Measurements from ENCODE around the gene SIK2.

SIK2 gene

GRCh38 chr11:111676878-111677585 is 74.8 kb downstream of the SIK2 start:
- TF ChIP-seq CTCF (IDR thresholded peaks at IDR 0.05), result no peak
- H3K9ac ChIP-seq, result no peak overlapping the region
- no peak overlapping the region for H2AFZ ChIP-seq
- no peak overlapping the region for H3K4me3 ChIP-seq (ENCODE audit: low read depth, low read length)
- no peaks in the 10 kb centered on the region for H3K36me3 ChIP-seq (ENCODE audit: control insufficient read depth, insufficient read depth, low read length)
- H3K27ac ChIP-seq, result no peak overlapping the region
- H3K79me2 ChIP-seq, result peaks cover 4% of the 10 kb centered on the region
- H3K9me3 ChIP-seq (ENCODE audit: control insufficient read depth, low read length), result no peaks in the 10 kb centered on the region
- H3K4me2 ChIP-seq (ENCODE audit: low read length), result no peak overlapping the region
- no peaks in the 10 kb centered on the region for H3K27me3 ChIP-seq (ENCODE audit: control insufficient read depth, insufficient read depth, low read length)
- no peaks in the 10 kb centered on the region for H3K4me1 ChIP-seq

GRCh38 chr11:111680486-111681175 is 78.4 kb downstream of the SIK2 start:
- H3K79me2 ChIP-seq, result no peaks in the 10 kb centered on the region
- no peak overlapping the region for H3K27ac ChIP-seq

DNA sequence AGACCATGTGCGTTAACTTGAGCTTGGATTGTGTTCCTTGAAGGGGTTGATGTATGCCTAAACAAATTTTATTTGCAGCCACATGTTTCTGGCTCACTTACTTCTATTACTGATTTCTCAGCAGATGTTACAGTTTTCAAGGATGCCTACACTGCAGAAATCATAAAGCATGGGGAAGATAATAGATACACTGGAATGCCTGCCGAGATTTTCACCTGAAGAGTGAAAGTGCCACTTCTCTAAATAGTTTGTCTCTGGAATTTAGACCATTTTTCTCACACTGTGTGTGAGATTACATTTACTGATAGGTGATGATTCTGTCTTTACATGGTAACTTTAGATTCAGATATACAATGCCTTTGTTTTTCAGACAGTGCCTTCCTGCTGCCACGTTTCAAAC is 81.6 kb downstream of the SIK2 start:
- TF ChIP-seq CTCF (IDR thresholded peaks at IDR 0.05), result no peak
- H3K4me1 ChIP-seq, result peaks cover 14% of the 10 kb centered on the region
- peak overlapping the region; percentile 78 for H3K27ac ChIP-seq
- H3K4me3 ChIP-seq (ENCODE audit: low read depth, low read length), result no peak overlapping the region
- H3K27me3 ChIP-seq (ENCODE audit: control insufficient read depth, insufficient read depth, low read length), result no peaks in the 10 kb centered on the region
- peaks cover 2% of the 10 kb centered on the region for H3K79me2 ChIP-seq
- no peak overlapping the region for H3K9ac ChIP-seq
- peak overlapping the region; percentile 41 for H3K4me2 ChIP-seq (ENCODE audit: low read length)
- no peaks in the 10 kb centered on the region for H3K36me3 ChIP-seq (ENCODE audit: control insufficient read depth, insufficient read depth, low read length)
- no peaks in the 10 kb centered on the region for H3K9me3 ChIP-seq (ENCODE audit: control insufficient read depth, low read length)
- no peak overlapping the region for H2AFZ ChIP-seq

More at GRCh38 chr11:111680486-111681175, 78.4 kb downstream of the SIK2 start:
- no peak for TF ChIP-seq CTCF (IDR thresholded peaks at IDR 0.05)
- peaks cover 8% of the 10 kb centered on the region for H3K4me1 ChIP-seq
- H3K36me3 ChIP-seq (ENCODE audit: control insufficient read depth, insufficient read depth, low read length), result no peaks in the 10 kb centered on the region
- H3K4me3 ChIP-seq (ENCODE audit: low read depth, low read length), result no peak overlapping the region
- H3K27me3 ChIP-seq (ENCODE audit: control insufficient read depth, insufficient read depth, low read length), result no peaks in the 10 kb centered on the region
- no peaks in the 10 kb centered on the region for H3K9me3 ChIP-seq (ENCODE audit: control insufficient read depth, low read length)
- H2AFZ ChIP-seq, result no peak overlapping the region
- H3K9ac ChIP-seq, result no peak overlapping the region
- H3K4me2 ChIP-seq (ENCODE audit: low read length), result no peak overlapping the region

- TF ChIP-seq CTCF (IDR thresholded peaks at IDR 0.05), result no peak
- peaks cover 14% of the 10 kb centered on the region for H3K4me1 ChIP-seq
- H3K9me3 ChIP-seq (ENCODE audit: control insufficient read depth, low read length), result no peaks in the 10 kb centered on the region
These were observed 82.0 kb downstream of the SIK2 start for GRCh38 chr11:111684251-111684650.

More at GRCh38 chr11:111684251-111684650, 82.0 kb downstream of the SIK2 start:
- Histone ChIP-seq H3K36me3 (ENCODE audit: control insufficient read depth, insufficient read depth, low read length) (no peaks in the 10 kb centered on the region), H3K4me3 (ENCODE audit: low read depth, low read length) (no peak overlapping the region), H3K27me3 (ENCODE audit: control insufficient read depth, insufficient read depth, low read length) (no peaks in the 10 kb centered on the region), H3K27ac (peak overlapping the region; percentile 78), H3K79me2 (peaks cover 2% of the 10 kb centered on the region), H2AFZ (no peak overlapping the region), H3K9ac (no peak overlapping the region), H3K4me2 (ENCODE audit: low read length) (peak overlapping the region; percentile 41)

Measured in parathyroid adenoma (tissue), 2 donors.